ENCODE results near the gene ELK3.

Gene ELK3

DNA sequence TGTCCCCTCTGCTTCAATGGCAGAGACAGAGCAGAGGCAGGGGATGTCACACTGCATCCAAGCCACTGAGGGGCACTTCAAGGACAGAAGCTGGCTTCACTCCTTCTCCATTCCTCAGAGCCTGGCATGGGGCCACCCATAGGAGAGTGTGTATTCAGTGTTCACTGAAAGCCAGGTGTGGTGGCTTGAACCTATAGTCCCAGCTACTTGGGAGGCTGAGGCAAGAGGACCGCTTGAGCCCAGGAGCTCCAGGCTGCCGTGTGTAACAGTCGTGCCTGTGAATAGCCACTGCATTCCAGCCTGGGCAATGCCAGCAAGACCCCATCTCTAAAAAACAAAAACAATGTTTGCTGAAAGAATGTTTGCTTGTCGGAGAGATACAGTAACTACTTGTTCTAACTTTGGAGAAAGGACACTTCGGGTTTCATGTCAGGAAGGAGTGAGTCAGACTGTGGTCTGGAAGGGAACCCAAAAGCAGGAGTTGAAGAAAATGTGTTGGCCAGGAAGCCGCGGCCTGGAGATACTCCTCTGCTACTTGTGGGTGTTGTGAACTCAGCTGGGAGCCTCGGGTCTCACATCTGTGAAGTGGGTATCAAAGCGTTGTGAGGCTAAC, 43.4 kb downstream of the ELK3 start:
- no peak for DNase-seq

DNA sequence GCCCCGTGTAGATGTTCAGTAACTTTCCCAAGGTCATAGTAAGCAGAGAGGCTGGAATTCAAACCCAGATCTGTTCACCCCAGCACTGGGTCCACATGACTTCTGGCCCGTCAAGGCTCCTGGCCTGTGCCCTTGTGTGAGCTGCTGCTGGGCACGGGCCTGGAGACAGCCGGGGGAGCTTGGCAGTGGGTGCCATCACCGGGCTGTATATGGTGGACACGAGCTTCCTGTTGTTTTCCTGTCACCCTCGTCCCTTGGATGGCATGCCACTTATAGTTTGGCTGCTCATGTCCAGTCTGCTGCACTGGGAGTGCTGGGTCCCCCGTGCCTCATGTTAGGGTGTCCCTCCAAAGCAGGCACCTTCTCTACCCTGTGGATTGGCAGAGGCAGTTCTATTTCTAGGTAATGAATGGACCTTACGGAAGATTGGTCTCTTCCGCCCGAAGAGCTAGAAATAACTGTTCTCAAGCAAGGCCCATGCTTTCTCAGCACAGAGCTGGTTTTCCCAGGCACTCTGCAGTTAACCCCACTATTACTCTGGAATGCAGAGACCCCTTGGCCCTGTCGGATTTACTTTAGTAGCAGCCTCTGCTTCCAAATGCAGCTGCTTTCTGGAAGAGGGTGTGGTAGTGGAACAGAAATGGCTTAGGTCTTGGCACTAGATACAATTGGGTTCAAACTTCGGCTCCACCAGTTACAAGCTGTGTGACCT, 44.3 kb downstream of the ELK3 start:
- no peak for DNase-seq

DNA sequence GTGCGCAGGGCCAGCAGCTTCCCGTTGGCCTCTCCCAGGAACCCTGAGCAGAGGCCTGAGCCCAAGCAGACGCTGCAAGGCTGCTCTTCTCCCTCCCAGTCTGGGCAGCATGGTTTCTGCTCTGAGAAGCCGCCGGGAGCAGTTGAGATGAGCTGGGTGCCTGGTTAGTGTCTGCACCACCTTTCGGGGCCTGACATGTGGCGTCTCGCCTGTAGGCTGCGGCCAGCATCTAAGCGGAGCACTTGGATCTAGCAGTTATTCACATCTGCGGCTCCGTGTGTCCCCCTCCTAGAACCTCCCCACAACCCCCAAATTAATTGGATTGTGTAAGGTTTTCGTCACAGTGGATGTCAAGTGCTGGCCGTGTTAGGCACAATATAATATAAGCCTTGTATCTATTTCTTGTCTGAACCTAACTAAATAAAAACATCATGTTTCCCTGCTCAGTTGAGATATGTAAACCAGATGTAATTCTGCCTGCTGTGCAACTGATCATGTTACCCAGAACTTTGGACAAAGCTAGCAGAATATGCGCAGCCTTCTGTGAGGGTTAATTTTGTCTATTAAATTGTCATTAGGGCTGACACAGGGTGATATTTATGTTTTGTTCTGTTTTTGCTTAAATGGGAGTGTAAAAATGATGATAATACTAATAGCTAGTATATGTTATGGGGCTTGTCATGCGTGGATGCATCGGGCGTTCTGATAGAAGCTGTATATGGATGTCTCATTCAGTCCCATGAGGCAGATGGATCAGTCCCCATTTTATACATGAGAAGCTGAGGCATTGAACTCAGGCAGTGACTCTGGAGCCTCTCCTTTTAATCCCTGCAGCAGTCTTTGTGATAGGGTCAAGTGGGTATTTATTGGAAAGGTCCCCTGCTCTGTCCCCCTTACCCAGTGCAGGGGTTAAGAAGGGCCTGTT, 45.8 kb downstream of the ELK3 start:
- no peak for DNase-seq

DNA sequence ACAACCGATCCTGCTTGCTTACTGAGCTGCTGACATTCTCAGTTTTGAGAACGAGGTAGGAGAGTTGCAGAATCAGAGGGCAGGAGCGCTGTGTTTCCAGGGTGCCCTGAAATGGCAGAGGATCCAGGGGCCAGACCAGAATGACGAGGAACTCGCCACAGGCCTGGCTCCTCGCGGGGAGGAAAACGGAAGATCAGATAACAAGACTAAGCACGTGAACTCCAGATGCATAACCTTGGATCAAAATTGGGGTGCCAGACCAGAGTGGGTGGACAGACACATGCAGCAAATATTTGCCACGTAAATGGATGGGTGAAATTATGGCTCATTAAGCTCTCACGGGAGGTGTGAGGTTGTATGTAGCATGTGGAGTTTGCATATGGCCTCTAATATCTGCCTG, 46.5 kb downstream of the ELK3 start:
- no peak for DNase-seq

DNA sequence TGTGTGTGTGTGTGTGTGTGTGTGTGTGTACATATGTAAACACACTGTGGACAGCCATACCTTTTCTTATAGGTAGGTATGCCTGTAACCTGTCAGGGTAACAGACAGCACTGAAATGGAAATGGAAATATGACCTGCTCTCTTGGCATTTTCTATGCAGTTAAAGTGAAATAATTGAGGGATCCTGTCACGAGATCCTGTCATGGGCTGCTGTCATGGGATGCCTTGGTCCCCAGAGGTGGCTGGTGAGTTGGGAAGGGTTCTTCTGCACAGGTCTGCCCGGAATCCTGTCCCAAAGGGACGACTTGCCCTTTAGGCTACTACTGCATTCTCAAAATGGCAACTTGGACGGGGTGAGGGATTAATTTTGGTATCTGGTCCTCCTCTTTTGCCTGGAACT, 47.3 kb downstream of the ELK3 start:
- DNase-seq: no peak

DNA sequence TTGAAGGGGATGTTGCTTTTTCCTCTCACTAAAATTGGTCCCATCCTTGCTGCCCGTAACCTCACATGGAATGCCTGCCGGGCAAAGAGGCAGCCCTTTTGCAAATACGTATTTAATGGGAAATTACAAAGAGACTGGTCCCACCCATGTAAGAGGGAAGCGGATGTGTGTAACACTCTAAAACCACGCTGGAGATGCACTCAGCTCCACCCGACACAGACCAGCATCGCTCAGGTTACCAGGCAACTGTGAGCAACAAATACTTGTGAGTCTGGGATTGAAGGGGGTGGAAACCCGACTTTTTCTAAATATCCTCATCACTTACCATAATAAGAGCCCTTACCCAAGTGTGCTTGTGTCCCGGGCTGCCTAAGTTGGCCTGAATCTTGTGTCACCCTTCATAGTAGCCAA, 47.7 kb downstream of the ELK3 start:
- DNase-seq: no peak

DNA sequence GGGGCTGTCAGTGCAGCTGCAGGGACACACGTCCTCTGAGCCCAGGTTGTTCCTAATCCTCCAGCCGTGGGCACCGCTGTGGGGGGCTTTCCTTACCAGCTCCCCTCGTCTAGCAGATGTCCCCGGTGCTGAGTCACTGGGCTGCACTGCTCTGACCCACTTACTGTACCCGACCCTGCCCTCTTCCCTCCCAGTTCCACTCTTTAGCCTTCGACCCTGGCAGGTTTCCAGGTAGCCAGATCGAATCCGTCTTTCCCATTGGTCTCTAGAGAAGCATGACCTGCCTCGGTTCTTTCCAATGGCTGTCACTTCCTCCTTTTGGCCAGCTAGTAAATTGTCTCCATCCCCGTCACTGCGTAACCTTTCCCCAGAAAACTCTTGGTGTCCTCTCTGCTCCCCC, 48.4 kb downstream of the ELK3 start:
- no peak for DNase-seq

DNA sequence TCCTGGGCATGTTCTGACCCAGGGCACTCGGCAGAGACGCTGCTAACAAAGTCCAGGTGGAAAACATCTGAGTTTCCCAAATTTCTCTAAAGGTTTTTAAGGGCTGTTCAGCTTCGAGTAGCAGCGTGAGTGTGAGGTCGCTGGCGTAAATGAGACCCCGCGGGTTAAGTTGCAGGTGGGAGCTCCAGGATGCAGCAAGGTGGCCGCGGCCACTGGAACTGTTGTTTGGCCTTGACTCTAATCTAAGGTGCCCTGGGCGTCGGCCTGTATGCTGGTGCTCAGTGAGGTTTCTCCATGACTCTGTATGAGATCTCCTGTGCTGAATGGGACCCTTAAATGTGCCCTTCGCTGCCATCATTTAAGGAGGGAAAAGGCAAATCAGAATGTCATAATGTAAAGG, 50.7 kb downstream of the ELK3 start:
- no peak for DNase-seq

DNA sequence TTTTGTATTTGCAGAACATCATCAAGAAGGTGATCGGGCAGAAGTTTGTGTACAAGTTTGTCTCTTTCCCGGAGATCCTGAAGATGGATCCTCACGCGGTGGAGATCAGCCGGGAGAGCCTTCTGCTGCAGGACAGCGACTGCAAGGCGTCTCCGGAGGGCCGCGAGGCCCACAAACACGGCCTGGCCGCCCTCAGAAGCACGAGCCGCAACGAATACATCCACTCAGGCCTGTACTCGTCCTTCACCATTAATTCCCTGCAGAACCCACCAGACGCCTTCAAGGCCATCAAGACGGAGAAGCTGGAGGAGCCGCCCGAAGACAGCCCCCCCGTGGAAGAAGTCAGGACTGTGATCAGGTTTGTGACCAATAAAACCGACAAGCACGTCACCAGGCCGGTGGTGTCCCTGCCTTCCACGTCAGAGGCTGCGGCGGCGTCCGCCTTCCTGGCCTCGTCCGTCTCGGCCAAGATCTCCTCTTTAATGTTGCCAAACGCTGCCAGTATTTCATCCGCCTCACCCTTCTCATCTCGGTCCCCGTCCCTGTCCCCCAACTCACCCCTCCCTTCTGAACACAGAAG, 52.8 kb downstream of the ELK3 start:
- DNase-seq: no peak

DNA sequence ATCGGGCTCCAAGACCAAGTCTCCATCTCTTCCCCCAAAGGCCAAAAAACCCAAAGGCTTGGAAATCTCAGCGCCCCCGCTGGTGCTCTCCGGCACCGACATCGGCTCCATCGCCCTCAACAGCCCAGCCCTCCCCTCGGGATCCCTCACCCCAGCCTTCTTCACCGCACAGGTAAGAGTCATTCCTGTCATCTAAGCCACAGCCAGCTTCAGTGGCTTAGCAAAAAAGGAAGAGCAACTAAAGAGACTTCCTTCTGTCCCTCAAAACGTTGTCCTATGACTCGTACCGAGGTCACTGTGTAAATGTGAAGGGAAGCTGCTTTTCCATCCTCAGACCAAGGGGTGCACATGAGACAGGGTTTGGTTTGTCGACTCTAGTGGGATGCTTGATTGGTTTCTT, 53.4 kb downstream of the ELK3 start:
- no peak for DNase-seq

DNA sequence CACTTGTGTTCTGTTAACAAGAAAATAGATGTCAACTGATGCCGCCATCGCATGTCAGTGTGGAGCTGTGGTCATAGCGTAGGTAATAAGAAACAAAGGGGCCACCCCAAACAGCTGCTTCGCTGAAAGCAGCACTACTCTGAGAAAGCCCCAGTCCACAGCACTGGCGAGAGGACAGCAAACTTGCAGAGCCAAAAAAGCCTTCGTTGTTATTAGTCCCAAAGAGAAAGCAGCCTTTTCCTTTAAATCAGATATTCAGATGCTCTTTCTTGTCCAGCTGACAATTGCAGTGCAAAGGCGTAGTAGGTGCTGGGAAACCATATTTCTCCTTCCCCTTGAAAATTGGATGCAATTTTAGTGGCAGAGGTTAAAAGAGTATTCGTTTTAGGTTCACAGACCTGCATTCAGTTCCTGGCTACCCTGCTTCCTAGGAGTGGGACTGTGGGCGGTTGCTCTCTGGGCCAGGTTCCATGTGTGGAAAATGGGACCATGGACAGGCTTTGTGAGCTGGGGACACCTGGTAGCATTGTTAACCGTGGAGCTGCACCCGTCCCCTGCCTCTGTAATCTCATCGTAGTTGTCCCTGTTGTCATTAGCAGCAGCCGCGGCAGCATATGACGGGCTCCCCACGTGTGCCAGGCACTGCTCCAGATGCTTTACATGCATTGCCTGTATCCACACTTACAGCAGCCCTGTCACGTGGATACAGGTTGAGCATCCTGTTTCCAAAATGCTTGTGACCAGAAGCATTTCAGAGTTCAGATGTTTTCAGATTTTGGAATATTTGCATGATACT, 54.2 kb downstream of the ELK3 start:
- DNase-seq: no peak

DNA sequence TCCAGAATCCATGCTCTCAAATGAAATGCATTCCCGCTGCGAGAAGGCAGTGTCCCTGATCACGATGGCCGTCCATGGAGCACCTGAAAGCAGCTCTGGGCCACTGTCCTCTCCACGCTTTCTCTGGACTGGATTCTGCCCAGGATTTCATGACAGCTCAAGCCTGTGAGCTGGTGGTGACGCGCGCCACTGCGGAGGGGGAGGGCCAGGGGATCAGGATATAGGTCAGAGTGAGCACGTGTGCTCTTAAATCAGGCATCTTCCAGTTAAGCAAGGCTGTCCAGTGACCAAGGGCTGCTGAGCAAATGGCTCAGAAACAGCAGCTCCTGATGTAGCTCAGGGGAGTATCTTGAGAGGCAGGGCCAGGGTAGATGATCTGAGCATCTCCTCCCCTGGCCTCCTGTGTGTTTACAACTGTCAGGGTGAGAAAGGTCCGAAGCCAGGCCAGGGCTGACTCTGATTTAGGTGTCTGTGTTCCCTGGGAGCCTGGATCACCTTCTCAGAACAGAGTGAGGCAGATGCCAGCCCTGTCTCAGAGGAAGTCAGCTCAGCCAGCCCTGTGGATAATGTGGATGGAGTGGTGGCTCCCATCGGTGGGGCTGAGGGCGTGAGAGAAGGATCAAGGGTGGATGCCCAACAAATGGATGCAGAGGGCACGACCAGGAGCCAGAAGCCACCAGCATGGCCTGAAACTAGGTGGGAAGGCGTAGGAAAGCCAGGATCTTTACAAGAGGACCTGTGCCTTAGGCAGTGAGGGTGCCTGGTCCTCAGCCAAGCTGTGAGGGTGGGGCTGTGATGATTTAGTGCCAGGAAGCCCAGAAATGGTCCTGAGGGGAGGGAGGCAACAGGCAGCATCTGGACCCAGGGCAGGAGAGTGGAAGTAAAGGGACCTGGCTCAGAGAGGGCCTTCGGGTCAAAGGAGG, 55.3 kb downstream of the ELK3 start:
- DNase-seq: no peak

DNA sequence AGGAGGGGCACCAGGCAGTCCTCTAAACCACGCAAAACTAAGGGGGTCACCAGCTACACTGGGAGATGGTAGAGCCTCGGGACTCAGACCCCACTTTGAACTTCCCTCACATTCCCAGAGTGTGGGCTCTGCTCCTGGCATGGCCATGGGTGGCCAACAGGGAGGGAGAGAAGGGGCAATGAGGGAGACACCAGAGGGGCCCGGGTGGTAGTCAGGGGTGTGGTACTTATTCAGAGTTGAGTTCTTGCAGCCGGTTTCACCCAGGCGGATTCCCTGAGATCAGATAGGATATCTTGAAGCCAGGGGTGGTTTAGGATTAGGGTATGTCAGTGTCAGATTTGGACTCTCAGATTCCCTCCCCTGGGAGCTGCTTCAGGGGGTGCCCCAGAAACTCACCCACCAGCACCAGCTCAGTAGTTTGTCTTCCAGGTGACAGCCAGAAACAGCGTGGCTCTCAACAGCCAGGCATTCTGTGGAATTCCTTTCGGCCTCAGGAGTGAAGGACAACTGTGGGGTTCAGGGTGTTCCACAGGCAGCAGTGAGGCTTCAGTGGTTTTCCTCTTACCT, 56.0 kb downstream of the ELK3 start:
- no peak for DNase-seq

DNA sequence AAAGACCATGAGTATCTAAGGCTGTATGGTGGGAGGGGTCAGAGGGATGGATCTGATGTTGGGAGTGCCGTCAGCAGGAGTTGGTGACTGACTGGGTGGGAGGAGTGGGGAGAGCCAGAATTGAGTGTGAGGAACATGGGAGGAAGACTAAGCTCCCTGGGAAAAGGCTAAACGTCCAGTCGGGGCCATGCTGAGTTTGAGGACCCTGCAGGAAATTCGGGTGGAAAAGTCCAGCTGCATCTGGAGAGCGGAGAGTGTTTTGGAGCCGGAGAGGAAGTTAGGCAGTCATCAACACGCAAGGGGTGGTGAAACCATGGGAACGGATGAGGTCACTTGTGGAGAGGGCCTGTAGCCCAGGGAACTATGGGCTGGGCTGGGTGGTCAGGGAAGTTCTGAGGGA, 60.9 kb downstream of the ELK3 start:
- no peak for DNase-seq

DNA sequence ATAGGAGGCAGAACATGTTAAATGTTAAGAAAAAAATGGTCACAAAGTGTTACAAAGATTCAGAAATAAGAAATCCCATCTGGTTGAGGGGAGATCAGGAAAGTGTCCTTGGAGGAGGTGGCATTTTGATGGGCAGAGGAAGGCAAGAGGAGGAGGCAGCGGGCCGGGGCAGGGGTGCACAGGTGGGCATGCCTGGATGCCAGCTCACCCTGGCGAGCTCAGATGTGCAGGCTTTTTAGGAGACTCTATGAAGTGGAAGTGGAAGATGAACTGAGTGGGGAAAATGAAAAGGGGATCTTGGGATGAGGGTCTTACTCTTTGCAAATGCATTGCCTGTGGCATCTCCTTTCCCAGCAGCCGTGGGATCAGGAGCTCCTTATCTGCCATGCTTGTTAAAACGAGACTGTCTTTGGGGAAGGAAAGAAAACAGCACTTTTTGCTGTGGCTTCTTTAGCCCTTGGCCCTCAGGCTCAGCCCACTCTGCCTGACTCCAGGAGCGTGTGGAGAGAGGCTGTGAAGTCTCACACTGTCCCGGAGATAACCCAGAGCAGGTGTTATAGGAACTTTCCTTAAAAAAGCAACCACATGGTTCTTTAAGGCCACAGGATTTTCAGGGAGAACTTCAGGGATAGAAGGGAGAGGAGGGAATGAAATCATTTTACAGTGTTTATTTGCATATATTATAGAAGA, 62.6 kb downstream of the ELK3 start:
- no peak for DNase-seq

DNA sequence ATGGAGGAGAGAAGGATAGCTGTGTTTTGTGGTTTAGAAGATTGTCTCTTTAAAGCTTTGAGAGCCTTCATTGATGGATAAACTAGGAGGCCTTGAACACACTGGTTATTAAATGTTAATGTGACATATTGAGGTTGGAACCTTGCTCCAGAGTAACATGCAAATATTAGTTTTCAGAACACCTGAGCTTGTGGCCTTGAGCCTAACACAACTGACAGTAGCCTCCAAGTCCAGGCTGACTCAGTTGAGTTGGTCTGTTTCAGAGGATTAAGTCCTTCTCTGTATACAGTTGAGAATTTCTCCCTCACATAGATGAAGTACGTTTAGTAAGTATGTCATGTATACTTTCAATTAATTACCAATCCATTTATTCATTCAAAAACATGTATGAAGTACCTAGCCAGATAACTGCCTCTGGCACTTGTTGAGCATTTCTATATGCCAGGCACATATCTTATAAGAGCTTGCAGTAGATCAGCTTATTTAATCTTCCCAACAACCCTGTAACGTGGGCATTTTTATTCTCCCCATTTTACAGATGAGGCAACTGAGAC, 63.5 kb downstream of the ELK3 start:
- no peak for DNase-seq

DNA sequence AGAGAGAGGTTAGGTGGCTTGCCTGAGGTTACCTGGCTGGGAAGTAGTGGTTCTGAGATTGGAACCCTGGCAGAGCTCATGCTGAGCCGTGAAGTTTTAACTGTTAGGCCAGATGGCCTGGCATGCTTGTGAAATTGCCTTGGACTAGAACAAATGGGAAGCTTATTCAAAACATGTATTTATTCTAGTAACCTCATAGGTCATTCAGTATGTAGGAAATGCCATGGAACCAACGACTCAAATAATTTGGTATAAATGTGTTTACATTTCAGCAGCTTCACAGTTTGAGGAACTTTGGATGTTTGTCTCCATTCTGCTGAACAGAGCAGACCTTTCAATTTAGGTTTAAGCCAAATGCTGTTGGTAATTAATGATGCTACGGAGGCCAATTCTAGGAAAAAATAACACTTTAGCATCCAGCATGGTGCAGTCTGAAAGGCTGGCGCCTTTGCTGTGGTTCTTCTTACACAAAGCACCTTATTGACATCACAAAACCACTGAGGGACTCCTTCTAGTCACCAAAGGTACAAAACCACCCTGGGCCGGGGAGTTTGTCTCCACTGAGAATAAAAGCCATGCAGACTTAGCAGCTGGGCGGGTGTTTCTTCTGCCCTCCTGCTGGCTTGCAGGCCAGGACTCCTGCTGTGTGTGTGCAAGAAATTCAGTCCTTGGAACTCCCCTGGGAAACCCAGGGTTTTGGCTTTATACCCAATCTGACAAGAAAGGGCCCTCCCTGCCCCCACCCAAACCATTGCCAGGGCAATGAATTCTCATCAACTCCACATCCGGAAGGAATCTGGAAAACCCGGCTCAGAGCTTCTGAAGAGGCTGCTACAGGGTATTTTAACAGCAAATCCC, 64.2 kb downstream of the ELK3 start:
- DNase-seq: no peak

DNA sequence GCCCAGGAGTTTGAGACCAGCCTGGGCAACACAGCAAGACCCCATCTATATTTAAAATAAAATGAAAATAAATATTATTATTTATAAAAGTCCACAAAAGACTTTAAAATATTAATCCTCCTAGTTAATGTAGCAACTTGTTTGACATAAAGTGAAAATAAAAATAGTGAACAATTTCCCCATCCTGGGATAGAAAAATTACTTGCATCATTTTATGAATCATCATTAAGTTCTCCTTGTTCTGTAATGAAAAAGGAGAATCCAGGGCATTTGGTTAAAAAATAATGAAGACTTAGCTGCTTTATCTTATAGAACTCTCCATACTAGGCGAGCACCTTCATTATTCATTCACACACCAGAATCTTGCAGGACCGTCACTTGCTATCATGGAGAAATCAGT, 66.1 kb downstream of the ELK3 start:
- DNase-seq: no peak

DNA sequence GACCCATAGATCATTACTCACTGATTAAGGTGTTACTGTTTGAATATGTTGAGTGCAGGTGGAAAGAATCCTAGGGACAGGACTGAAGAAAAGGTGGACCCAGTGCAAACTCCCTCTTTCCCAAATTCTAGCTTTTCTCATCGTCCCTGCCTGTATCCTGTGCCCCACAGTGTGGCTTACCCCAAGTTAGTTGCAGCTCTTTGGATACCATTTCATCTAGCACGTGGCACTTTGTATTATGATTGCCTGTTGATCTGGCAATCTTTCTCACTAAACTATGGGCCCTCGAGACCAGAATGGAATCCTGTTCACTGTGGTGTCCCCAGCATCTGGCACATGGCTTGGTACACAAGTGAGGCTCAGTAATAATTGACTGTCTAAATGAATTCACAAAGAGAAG, 66.5 kb downstream of the ELK3 start:
- no peak for DNase-seq

Measured in NCI-H1105 treated with DMSO at 0.1 percent for 48 hours (cell line).